ENCODE measurements around the gene RMRP. TPM values are rescaled to one million over a fixed set of nuclear protein-coding genes. Genes with fewer than 3 reads are reported as not detected.

The RMRP gene
- total RNA-seq, 1 experiment from 2014 or later, result 36,790 TPM

DNA sequence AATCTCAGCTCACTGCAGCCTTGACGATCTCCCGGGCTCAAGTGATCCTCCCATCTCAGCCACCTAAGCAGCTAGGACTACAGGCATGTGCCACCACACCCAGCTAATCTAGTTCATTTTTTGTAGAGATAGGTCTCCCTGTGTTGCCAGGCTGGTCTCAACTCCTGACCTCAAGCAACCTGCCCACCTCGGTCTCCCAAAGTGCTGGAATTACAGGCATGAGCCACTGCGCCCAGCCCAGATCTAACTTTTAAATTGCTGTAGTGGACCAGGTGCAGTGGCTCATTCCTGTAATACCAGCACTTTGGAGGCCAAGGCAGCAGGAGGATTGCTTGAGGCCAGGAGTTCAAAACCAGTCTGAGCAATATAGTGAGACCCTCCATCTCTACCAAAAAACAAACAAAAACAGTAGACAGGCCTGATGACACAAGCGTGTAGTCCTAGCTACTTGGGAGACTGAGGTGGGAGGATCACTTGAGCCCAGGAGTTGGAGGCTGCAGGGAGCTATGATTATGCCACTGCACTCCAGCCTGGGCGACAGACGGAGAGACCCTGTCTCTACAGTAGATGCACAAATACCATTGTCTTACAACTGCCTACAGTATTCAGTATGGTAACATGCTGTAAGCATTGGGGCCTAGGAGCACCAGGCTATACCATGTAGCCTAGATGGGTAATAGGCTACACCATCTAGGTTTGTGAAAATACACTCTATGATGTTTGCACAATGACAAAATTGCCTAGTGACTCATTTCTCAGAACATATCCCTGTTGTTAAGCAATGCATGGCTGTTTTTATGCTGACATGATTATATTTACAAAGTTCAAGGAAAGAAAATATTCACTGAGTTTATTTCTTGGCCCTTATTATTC lies 5.6 kb downstream of the RMRP start:
- intact Hi-C loops (cut with micrococcal nuclease), result loop anchor here (10.0 kb wide), 1 partner anchor 143 kb away; the partner anchor contains the start of gene NPR2

GRCh38 chr9:35650341-35651158 lies 7.3 kb downstream of the RMRP start, which contains the start of gene SIT1:
SIT1 (minus strand) TSS chr9:35650931; CDS start chr9:35650853, 78 bp downstream.
- H3K36me3 ChIP-seq (ENCODE audit: low read depth, low read length), result no peaks in the 10 kb centered on the region
- no peak for TF ChIP-seq EZH2phosphoT487 (IDR thresholded peaks at IDR 0.05; ENCODE audit: borderline replicate concordance, low read length)
- TF ChIP-seq, protein P1, sequence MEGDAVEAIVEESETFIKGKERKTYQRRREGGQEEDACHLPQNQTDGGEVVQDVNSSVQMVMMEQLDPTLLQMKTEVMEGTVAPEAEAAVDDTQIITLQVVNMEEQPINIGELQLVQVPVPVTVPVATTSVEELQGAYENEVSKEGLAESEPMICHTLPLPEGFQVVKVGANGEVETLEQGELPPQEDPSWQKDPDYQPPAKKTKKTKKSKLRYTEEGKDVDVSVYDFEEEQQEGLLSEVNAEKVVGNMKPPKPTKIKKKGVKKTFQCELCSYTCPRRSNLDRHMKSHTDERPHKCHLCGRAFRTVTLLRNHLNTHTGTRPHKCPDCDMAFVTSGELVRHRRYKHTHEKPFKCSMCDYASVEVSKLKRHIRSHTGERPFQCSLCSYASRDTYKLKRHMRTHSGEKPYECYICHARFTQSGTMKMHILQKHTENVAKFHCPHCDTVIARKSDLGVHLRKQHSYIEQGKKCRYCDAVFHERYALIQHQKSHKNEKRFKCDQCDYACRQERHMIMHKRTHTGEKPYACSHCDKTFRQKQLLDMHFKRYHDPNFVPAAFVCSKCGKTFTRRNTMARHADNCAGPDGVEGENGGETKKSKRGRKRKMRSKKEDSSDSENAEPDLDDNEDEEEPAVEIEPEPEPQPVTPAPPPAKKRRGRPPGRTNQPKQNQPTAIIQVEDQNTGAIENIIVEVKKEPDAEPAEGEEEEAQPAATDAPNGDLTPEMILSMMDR (conservative IDR thresholded peaks at IDR 0.05; ENCODE audit: low read depth, low read length), result no peak
- TF ChIP-seq EZH2 (IDR thresholded peaks at IDR 0.05; ENCODE audit: low read length, unreplicated experiment), result no peak
- no peak within 1 kb of the TSS for H3K9ac ChIP-seq (ENCODE audit: low read length)
- intact Hi-C loops (cut with micrococcal nuclease), result loop anchor here (10.0 kb wide), 1 partner anchor 144 kb away; the partner anchor contains the start of gene NPR2
- H2AFZ ChIP-seq (ENCODE audit: low read length), result no peak within 1 kb of the TSS
- peaks cover 18% of the 10 kb centered on the region for H3K4me1 ChIP-seq (ENCODE audit: insufficient read depth, low read length)
- H3F3A ChIP-seq (ENCODE audit: low read length, unreplicated experiment), result no peaks in the 10 kb centered on the region
- no peak within 1 kb of the TSS for H3K27ac ChIP-seq (ENCODE audit: low read length)
- DNase-seq (no peak), ATAC-seq (no peak)
- POLR2A ChIA-PET (ENCODE audit: unreplicated experiment), result no interaction called here
- no TSS peak for BruUV-seq (replicated peaks)
- CTCF ChIA-PET, result no interaction called here
- no peaks in the 10 kb centered on the region for H3K79me2 ChIP-seq (ENCODE audit: low read length)
- H3K4me3 ChIP-seq (ENCODE audit: low read length), result no peak within 1 kb of the TSS
- no peaks in the 10 kb centered on the region for H4K20me1 ChIP-seq (ENCODE audit: low read length)
- H3K4me2 ChIP-seq (ENCODE audit: low read length), result 0 out of 2 replicates have a peak within 1 kb of the TSS, but pooled peaks have one; percentile 68
- no peaks in the 10 kb centered on the region for H3K9me3 ChIP-seq (ENCODE audit: low read length)
- no peaks in the 10 kb centered on the region for H3K27me3 ChIP-seq (ENCODE audit: low read length)
- H3K9me2 ChIP-seq (replicated peaks; ENCODE audit: low read length), result no peaks in the 10 kb centered on the region

More for the DNA sequence above, 5.6 kb downstream of the RMRP start:
- Histone ChIP-seq H3K4me1 (ENCODE audit: insufficient read depth, low read length) (peaks cover 18% of the 10 kb centered on the region), H3K9ac (ENCODE audit: low read length) (no peak overlapping the region), H3K9me2 (replicated peaks; ENCODE audit: low read length) (no peaks in the 10 kb centered on the region), H3K9me3 (ENCODE audit: low read length) (no peaks in the 10 kb centered on the region), H2AFZ (ENCODE audit: low read length) (no peak overlapping the region), H3K4me3 (ENCODE audit: low read length) (no peak overlapping the region), H3K27ac (ENCODE audit: low read length) (peak overlapping the region; percentile 69), H4K20me1 (ENCODE audit: low read length) (no peaks in the 10 kb centered on the region), H3K79me2 (ENCODE audit: low read length) (no peaks in the 10 kb centered on the region), H3K27me3 (ENCODE audit: low read length) (no peaks in the 10 kb centered on the region), H3K4me2 (ENCODE audit: low read length) (peak overlapping the region; percentile 68), H3F3A (ENCODE audit: low read length, unreplicated experiment) (no peaks in the 10 kb centered on the region), H3K36me3 (ENCODE audit: low read depth, low read length) (no peaks in the 10 kb centered on the region)
- ATAC-seq (peak; percentile 92), DNase-seq (peak; percentile 83)
- ChIA-PET CTCF (no interaction called here), POLR2A (ENCODE audit: unreplicated experiment) (no interaction called here)
- TF ChIP-seq EZH2phosphoT487 (IDR thresholded peaks at IDR 0.05; ENCODE audit: borderline replicate concordance, low read length) (no peak), EZH2 (IDR thresholded peaks at IDR 0.05; ENCODE audit: low read length, unreplicated experiment) (no peak)
- TF ChIP-seq, protein P1 (conservative IDR thresholded peaks at IDR 0.05; ENCODE audit: low read depth, low read length), result no peak
- BruUV-seq (replicated peaks), result no TSS peak
